Body of pancreas (tissue), 4 donors: ENCODE data around the gene CCDC121.

ENCODE experiments used
- POLR2A ChIP-seq, 3 donors: fragments of 450-650 bp; IDR thresholded peaks; one replicate each; pipeline ENCODE4 v1.6.1; 2016; ENCODE audit warnings: antibody characterized with exemption in 3 of 3, mild to moderate bottlenecking in 2 of 3
- TF ChIP-seq, protein P1 (sequence below), 7 experiments: fragments of 450-650 bp in 4 of 7; fragments of 200-600 bp in 3 of 7; sonication (generic) in 3 of 7; IDR thresholded peaks; one replicate each; pipeline ENCODE4 v1.5.1; 2016 to 2019; ENCODE audit warnings: antibody characterized with exemption in 7 of 7

DNA sequence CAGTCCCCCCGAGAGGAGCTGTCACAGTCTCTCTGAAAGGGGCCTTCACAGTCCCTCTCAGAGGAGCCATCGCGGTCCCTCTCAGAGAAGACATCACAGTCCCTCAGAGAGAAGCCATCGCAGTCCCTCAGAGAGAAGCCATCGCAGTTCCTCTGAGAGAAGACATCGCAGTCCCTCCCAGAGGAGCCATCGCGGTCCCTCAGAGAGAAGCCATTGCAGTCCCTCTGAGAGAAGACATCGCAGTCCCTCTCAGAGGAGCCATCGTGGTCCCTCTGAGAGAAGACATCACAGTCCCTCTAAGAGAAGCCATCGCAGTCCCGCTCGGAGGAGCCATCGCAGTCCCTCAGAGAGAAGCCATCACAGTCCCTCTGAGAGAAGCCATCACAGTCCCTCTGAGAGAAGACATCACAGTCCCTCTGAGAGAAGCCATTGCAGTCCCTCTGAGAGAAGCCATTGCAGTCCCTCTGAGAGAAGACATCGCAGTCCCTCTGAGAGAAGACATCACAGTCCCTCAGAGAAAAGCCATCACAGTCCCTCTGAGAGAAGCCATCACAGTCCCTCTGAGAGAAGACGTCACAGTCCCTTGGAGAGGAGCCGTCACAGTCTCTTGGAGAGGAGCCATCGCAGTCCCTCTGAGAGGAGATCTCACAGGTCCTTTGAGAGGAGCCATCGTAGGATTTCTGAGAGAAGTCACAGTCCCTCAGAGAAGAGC, 47.2 kb downstream of the CCDC121 start:
- TF ChIP-seq, protein P1, sequence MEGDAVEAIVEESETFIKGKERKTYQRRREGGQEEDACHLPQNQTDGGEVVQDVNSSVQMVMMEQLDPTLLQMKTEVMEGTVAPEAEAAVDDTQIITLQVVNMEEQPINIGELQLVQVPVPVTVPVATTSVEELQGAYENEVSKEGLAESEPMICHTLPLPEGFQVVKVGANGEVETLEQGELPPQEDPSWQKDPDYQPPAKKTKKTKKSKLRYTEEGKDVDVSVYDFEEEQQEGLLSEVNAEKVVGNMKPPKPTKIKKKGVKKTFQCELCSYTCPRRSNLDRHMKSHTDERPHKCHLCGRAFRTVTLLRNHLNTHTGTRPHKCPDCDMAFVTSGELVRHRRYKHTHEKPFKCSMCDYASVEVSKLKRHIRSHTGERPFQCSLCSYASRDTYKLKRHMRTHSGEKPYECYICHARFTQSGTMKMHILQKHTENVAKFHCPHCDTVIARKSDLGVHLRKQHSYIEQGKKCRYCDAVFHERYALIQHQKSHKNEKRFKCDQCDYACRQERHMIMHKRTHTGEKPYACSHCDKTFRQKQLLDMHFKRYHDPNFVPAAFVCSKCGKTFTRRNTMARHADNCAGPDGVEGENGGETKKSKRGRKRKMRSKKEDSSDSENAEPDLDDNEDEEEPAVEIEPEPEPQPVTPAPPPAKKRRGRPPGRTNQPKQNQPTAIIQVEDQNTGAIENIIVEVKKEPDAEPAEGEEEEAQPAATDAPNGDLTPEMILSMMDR (IDR thresholded peaks at IDR 0.05): no peak
- no peak for TF ChIP-seq POLR2A (IDR thresholded peaks at IDR 0.05)
